Stimulated activated CD4-positive, alpha-beta T cell treated with anti-CD3 and anti-CD28 coated beads, Interleukin-1b, Interleukin-23, amount 100 ng/mL, for 1 hour (primary cell): ENCODE results near the gene CTCF.

Source experiments
- DNase-seq, 2 donors: peaks; one replicate each; pipeline ENCODE4 v3.0.0-alpha.2; 2020; ENCODE audit warnings: low read depth in 2 of 2

Gene CTCF

DNA sequence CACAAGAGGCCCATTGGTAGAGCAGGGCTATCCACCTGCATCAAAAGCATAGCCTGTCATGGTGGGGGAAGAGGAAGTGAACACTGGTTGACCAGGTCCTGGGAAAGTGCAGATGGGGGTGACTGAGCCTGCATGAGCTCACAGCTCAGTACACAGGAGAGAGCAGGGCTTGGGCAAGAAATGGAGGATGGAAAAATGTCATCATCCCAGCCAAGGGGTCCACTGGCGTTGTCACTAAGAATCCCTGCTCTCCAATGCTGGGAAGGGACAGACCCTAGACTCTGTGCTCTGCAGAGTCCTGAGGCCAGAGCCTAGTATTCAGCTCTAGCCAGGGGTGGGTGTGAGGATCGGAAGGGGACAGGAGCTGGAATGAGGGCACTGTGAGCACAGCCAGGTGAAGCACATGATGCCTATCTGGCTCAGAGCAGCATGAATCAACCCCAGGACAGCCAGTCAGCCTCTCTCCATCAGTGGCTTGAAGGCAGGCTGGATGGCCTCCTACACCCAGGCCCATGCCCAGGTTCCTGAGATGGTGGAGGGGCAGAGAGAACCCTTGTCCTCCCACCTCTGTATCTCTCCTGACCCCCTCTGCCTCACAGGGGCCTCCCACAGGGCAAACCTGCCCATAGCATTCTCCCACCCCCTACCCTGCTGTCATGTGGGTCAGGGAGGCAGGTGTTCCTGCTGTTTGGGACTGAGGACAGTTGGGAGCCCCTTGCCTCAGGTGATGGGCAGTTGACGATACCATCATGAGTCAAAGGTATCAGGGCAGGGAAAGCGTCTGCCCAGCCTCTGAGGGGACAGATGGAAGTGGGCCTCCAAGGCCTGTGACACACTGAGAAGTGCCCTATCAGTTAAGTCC, 13.8 kb upstream of the CTCF start:
- DNase-seq = no peak

GRCh38 chr16:67549240-67549639, 13.1 kb upstream of the CTCF start:
- no peak for DNase-seq

DNA sequence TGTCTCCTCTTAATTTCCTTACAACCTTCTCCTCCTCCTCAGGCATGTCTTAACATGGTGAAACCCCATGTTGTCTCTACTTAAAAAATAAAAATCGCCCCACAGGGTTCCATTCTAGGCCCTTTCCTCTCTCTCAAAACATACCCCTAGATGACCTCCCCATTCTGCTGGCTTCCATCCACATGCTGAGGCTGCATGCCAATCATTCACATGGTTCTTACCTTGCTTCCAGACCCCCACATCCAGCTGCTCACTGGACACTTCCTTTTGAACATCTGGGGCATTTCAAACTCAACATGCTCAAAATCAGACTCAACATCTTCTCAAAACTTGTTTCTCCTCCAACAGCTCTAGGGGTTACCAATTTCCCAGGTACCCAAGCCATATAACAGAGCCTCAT, 12.4 kb upstream of the CTCF start:
- DNase-seq = no peak

GRCh38 chr16:67551091-67551490, 11.2 kb upstream of the CTCF start:
- DNase-seq = no peak

DNA sequence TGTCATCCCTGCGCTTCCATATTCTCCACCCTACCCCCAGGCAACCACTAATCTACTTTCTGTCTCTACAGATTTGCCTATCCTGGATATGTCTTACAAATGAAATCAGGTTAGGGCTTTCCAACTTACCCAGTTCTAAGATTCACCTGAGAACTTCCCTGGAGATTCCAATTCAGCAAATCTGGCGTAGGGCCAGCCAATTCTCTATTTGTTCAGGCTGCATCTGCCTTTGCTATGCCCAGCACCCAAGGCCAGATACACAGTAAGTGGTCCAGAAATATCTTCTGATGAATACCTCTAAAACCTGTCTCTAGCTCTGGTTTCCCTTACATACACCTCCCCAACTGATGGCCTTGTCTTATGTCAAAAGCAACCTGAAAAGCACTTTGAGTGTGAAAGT, 10.4 kb upstream of the CTCF start:
- DNase-seq = no peak

GRCh38 chr16:67552476-67552875, 9.8 kb upstream of the CTCF start:
- no peak for DNase-seq

DNA sequence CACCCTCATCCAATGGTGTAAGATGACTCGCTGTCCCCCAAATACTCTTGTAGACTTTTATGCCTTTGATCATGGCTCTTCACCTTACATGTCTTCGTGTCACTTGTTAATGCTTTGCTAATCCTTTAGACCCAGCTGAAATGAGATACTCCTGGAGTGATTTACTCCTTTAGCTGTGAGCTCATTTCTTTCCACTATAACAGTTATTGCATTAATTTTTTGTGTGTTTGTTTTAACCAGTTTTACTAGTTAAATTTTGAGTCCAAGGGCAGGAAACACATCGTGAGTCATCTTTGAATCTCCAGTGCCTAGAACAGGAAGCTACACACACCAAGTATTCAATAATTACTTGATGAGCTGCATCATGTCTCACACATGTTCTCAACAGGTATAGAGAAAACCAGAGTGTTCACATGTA, 6.5 kb upstream of the CTCF start:
- no peak for DNase-seq

- no peak for DNase-seq
Measured at GRCh38 chr16:67558859-67559258, 3.5 kb upstream of the CTCF start.

DNA sequence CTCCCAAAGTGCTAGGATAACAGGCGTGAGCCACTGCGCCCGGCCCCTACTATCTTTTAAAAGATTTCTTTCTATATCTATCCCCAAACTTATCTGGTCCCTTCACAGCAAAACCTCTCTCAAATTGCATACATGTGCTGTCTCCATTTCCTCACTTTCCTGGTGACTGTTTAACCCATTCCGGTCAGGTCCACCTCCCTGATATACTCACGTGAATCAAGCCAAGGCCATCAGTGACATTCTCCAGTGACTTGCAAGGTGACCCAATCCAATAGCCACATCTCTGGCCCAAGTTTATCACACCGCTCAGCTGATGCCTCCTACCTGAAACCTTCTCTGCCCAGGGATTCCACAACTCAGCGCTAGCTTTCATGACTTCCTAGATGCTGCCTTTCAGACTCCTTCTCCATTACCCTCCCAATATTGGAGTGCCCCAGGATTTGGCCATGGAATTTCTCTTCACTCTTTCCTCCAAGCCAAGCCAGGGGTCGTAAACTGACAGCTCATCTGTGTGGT, 1.4 kb upstream of the CTCF start:
- DNase-seq = no peak

DNA sequence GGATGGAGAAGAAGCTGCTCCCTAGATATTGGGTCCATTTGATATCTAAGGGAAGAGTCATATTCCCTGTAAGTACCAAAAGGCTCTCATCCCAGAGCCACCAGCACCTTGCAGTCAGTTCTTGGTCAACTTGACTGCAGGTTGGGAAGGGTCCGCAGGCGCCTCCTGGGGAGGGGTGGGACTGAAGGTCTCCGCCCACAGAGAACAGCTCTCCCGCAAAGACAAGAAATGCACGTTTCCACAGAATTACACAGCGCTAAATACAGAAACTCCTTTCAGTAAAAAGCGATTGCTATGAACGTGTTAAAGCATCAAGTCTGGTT, 864 bp upstream of the CTCF start:
- no peak for DNase-seq

- peak; percentile 90 to 97 for DNase-seq
Measured at GRCh38 chr16:67561824-67562525, 351 bp upstream of the CTCF start.

GRCh38 chr16:67562918-67563707, 787 bp downstream of the CTCF start:
- DNase-seq = peak in 1 of 2 donors; percentile 22

DNA sequence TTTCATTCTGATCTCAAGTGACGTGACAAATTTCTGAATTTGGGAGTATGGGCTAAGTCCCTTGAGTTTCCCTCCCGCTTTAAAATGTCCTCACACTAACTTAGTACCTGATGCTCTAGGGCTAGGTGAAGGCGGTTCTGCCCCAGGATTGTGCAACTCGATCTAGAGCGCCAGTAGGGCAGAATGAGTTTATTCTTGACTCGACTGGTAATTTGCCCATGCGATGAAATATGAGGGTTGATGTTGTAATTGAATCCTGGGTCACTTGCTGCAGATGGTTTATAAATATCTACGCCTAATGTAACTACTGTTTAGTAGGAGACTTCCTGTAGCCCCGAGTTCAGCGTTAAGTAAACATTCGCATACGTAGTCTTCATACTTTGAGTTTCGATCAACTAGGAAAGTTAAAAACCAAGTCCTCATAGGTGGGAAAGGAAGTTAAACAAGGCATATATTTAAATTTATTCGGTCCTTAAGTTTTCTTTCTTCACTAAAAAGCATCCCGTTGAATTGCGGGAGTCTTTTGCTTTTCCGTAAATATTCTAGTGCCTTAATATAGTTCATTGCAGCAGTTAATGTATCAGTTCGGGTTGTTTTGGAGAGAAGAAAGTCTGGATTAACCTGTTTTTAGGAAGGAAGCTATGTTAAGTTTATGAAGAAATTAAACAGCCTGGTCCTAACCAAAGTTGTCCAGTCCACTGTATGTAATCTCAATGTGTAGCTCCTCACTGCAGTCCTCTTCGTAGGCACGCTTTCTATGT, 1.6 kb downstream of the CTCF start:
- no peak for DNase-seq

DNA sequence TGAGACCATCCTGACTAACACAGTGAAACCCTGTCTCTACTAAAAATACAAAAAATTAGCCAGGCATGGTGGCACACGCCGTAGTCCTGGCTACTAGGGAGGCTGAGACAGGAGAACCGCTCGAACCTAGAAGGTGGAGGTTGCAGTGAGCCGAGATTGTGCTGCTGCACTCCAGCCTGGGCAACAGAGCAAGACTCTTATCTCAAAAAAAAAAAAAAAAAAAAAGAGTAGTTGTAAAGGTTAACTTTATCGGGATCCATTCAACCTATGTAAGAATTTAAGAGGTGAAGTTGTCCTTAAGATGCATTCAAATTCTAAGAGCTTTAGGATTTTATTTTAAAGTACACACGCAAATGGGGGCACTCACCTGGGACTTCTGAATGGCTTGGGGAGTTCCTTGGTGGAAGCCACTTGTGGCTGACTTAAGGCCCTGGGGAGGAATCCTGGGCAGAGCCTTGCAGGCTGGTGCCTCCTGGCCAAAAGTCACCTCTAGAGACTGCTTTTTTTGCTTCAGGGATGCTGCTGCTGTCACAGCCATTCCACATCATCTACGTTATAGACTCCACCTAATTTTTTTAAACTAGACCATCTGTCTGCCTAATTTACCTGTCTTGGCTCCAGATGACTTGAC, 3.3 kb downstream of the CTCF start:
- no peak for DNase-seq

- DNase-seq = no peak
Measured at GRCh38 chr16:67571464-67571863, 9.1 kb downstream of the CTCF start.

- DNase-seq = no peak
Measured at GRCh38 chr16:67571981-67572431, 9.7 kb downstream of the CTCF start.

- no peak for DNase-seq
Measured at GRCh38 chr16:67579686-67580085, 17.4 kb downstream of the CTCF start.

GRCh38 chr16:67580202-67580601, 17.9 kb downstream of the CTCF start:
- no peak for DNase-seq

DNA sequence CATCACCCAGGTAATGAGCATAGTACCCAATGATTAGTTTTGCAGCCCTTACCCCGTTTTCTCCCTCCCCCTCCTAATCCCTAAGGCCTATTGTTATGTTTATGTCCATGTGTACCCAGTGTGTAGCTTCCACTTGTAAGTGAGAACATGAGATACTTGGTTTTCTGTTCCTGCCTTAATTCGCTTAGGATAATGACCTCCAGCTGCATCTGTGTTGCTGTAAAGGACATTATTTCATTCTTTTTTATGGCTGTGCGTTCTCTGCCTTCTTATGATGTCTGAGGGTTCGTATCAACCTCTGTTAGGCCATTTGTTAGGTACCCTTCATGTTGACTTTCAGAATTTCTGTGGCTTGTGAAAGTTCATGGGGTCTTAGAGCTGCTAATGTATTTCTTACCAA, 31.0 kb downstream of the CTCF start:
- no peak for DNase-seq

DNA sequence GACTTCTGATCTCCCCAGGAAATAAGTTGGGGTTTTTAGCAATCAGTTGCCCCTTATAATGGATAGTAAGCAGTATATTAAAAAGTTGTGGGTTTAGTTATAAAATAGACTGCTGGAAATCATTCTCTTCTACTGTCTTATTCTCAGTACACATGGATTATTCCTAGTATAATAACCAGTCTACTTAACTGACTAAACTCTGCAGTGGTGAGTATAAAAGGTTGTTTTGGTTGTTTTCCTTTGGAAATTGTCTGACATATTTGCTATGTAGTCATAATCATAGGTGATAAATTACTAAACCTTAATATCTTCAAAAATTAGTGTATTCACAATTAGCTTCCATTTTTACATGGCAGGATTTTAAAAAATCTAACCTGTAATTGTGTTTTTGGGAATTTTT, 31.4 kb downstream of the CTCF start:
- no peak for DNase-seq
